Psoas muscle (tissue), 8 donors: ENCODE data around the gene KLHDC3. TPM values are rescaled to one million over a fixed set of nuclear protein-coding genes. Genes with fewer than 3 reads are reported as not detected.
"Not testable (repeated sequence)": the region's sequence is repeated elsewhere in the genome, so short reads cannot be mapped to it uniquely, and the experiment has no call there.

Experiments used
- ATAC-seq, 4 donors: fragments of 200-7000 bp; cut with Tn5 transposase; one replicate each; pipeline ENCODE4 v1.9.1; 2020; ENCODE audit warnings: moderate library complexity in 3 of 4, mild to moderate bottlenecking in 2 of 4
- DNase-seq, 2 donors: peaks; one replicate each; pipeline ENCODE4 v3.0.0-alpha.2; 2020
- H3K27ac ChIP-seq: fragments of 200-600 bp; one replicate; pipeline ENCODE4 v1.8.0; 2022
- H3K27me3 ChIP-seq, 3 donors: fragments of 200-600 bp in 1 of 3; one replicate each; pipeline versions ENCODE4 v1.6.1 to v1.8.0; 2013 to 2022; ENCODE audit warnings: low read length in 2 of 3, mild to moderate bottlenecking in 2 of 3, moderate library complexity in 1 of 3; ENCODE audit not compliant: insufficient read depth in 3 of 3
- H3K36me3 ChIP-seq, 2 donors: fragments of 200-600 bp in 1 of 2; one replicate each; pipeline versions ENCODE4 v1.6.1 to v1.8.0; 2013 to 2022; ENCODE audit warnings: low read depth in 1 of 2, mild to moderate bottlenecking in 1 of 2, moderate library complexity in 1 of 2; ENCODE audit not compliant: insufficient read depth in 1 of 2
- H3K4me1 ChIP-seq: fragments of 200-600 bp; one replicate; pipeline ENCODE4 v1.8.0; 2022
- H3K4me3 ChIP-seq: fragments of 200-600 bp; one replicate; pipeline ENCODE4 v1.8.0; 2022; ENCODE audit warnings: mild to moderate bottlenecking
- H3K9me3 ChIP-seq: fragments of 200-600 bp; one replicate; pipeline ENCODE4 v1.8.0; 2022
- WGBS, 3 donors: extraction: QIAGEN DNeasy Blood & Tissue Kit; methylation state at CpG; one replicate each; pipeline versions ENCODE4 v1.1.6 to v1.1.7; 2013; 5-methylcytosine and 5-hydroxymethylcytosine counted together
- intact Hi-C, 2 donors: fragments of 100-400 bp; cut with DNase I; formaldehyde crosslinking; loops; one replicate each; pipeline versions ENCODE4 v1.11.0 to v1.14.2; 2022
- polyA plus RNA-seq, 3 donors: library from polyadenylated mRNA; stranded (reverse); fragments of 200-250 nt; gene quantifications; one replicate each; pipeline ENCODE4 v1.2.3, GENCODE V29; 2013
- total RNA-seq, 4 donors: library from RNA; stranded (reverse); fragmentation: NEBNext Ultra II Directional in 2 of 4; extraction: Animal tissue kit (Norgen Biotek cat#: 25700) in 2 of 4; gene quantifications; one replicate each; pipeline versions ENCODE4 v1.2.1 to v1.2.4, GENCODE V29; 2021 to 2023
- TF ChIP-seq, protein P1 (sequence below): fragments of 200-600 bp; IDR thresholded peaks from one replicate; pipeline ENCODE4 v1.8.0; 2022; ENCODE audit warnings: antibody characterized with exemption
- donor health status: healthy with polysubstance abuse.
- donor health status: DM: no; HTN: no; CAD: no; lungs with moderate emphysema.
- donor health status: Bipolar disorder and iron deficiency.
- donor health status: healthy.
- donor health status: DM: yes; HTN: yes; CAD: no.
- donor health status: DM: no; HTN: no; CAD: no.
- donor health status: DM: no; HTN: no; CAD: no.
- donor health status: DM: yes; HTN: yes; CAD: no.

Gene KLHDC3
- total and polyA plus RNA-seq, 7 donors, result 61.7 to 198 (median 97.1) TPM

DNA sequence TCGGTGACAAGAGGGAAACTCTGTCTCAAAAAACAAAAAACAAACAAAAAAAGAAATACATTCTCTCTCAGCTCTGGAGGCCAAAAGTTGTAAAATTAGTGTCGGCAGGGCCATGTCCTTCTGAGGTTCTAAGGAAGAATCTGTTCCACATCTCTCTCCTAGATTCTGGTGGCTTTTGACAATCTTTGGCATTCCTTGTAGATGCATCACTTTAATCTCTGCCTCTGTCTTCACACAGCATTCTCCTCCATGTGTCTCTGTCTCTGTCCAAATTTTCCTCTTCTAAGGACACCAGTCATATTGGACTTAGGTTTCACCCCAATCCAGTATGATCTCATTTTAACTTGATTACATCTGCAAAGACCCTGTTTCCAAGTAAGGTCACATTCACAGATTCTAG, 20.6 kb upstream of the KLHDC3 start:
- intact Hi-C loops, result no loop called here
- Histone ChIP-seq H3K4me1 (peaks cover 3% of the 10 kb centered on the region), H3K9me3 (no peaks in the 10 kb centered on the region), H3K27ac (no peak overlapping the region), H3K4me3 (no peak overlapping the region), H3K36me3 (peaks cover 4 to 35% of the 10 kb centered on the region in 2 donors), H3K27me3 (no peaks in the 10 kb centered on the region)
- DNase-seq, result no peak
- TF ChIP-seq, protein P1, sequence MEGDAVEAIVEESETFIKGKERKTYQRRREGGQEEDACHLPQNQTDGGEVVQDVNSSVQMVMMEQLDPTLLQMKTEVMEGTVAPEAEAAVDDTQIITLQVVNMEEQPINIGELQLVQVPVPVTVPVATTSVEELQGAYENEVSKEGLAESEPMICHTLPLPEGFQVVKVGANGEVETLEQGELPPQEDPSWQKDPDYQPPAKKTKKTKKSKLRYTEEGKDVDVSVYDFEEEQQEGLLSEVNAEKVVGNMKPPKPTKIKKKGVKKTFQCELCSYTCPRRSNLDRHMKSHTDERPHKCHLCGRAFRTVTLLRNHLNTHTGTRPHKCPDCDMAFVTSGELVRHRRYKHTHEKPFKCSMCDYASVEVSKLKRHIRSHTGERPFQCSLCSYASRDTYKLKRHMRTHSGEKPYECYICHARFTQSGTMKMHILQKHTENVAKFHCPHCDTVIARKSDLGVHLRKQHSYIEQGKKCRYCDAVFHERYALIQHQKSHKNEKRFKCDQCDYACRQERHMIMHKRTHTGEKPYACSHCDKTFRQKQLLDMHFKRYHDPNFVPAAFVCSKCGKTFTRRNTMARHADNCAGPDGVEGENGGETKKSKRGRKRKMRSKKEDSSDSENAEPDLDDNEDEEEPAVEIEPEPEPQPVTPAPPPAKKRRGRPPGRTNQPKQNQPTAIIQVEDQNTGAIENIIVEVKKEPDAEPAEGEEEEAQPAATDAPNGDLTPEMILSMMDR, result no peak
- 88 to 94% (median 91%) methylated on average over 2 of the region's 2 CpGs for WGBS, 3 donors
- ATAC-seq, result no peak

DNA sequence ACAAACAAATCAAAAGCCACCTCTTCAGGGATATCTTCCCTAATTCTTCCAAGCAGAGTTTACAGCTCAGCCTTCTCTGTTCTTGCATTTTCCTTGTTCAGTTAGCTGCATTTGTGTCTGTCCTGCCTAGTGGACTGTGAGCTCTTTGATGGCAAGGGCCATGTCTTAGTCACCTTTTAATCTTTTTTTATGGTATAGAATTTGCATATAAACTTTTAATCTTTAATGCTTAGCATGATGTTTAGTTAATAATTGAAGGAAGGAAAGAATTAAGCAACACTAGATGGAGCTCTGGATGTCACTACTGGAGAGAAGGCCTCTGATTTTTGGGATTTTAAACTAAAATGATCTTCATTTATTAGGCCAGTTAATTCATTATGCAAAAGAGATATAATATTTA, 17.5 kb upstream of the KLHDC3 start:
- H3K4me3 ChIP-seq, result no peak overlapping the region
- peaks cover 1 to 7% of the 10 kb centered on the region in 2 donors for H3K36me3 ChIP-seq
- ATAC-seq (no peak), DNase-seq (no peak)
- no peaks in the 10 kb centered on the region for H3K9me3 ChIP-seq
- TF ChIP-seq, protein P1, result no peak
- no peaks in the 10 kb centered on the region for H3K27me3 ChIP-seq
- intact Hi-C loops, result no loop called here
- no peak overlapping the region for H3K27ac ChIP-seq
- H3K4me1 ChIP-seq, result no peaks in the 10 kb centered on the region

DNA sequence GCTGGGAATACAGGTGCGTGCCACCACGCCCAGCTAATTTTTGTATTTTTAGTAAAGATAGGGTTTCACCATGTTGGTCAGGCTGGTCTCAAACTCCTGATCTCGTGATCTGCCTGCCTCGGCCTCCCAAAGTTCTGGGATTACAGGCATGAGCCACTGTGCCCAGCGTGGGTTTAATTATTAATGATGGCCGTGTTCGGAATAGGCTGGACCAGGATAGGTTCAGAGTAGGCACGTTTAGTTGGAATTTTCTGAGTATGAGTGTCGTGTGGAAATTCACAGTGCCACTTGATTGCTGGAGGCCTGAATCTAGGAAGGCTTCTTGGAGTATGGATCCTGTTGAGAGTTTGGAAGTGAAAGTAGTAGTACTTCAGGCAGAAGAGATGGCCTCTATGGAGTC, 15.8 kb upstream of the KLHDC3 start:
- intact Hi-C loops, H3K27ac ChIP-seq, ATAC-seq, H3K4me3 ChIP-seq, H3K9me3 ChIP-seq, DNase-seq, H3K36me3 ChIP-seq, H3K27me3 ChIP-seq, H3K4me1 ChIP-seq: not testable (repeated sequence)
- WGBS, 3 donors, result 89 to 94% (median 93%) methylated on average over 9 of the region's 9 CpGs

DNA sequence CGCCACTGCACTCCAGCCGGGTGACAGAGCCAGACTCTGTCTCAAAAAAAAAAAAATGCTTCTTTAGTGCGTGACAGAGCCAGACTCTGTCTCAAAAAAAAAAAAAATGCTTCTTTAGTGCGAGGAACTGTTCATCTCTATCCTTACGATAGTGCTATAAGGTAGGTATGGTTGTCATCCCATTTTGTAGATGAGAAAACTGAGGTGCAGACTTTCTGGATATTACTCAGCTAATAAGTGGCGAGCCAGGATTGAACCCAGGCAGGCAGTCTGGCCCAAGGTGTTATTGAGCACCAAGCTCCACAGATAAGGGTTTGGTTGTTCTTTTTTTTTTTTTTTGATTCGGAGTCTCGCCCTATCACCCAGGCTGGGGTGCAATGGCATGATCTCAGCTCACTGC, 12.2 kb upstream of the KLHDC3 start:
- DNase-seq (no peak), ATAC-seq (no peak)
- WGBS, 3 donors, result 93 to 95% (median 94%) methylated on average over 8 of the region's 8 CpGs
- no peaks in the 10 kb centered on the region for H3K9me3 ChIP-seq
- H3K27me3 ChIP-seq, result no peaks in the 10 kb centered on the region
- no peaks in the 10 kb centered on the region for H3K4me1 ChIP-seq
- peaks cover 0 to 13% of the 10 kb centered on the region in 2 donors for H3K36me3 ChIP-seq
- no peak overlapping the region for H3K27ac ChIP-seq
- TF ChIP-seq, protein P1, result no peak
- intact Hi-C loops, result no loop called here
- no peak overlapping the region for H3K4me3 ChIP-seq

DNA sequence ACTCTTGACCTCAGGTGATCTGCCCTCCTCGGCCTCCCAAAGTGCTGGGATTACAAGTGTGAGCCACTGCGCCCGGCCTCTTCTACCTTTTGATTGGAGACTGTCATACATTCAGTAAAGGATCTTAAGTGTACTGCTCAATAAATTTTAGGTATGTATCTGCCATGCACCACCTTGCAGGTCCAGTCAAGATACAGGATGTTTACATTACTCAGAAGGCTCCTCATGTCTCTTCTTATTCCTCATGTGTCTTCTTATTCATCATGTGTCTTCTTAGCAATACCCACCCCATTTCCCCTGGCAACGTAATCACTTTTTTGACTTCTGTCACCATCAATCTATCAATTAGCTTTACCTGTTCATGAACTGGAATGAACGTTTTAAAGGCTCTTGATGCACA, 8.2 kb upstream of the KLHDC3 start:
- ATAC-seq (no peak), DNase-seq (no peak)
- intact Hi-C loops, result no loop called here
- Histone ChIP-seq H3K4me3 (no peak overlapping the region), H3K9me3 (no peaks in the 10 kb centered on the region), H3K4me1 (no peaks in the 10 kb centered on the region), H3K27ac (no peak overlapping the region), H3K36me3 (peaks cover 2 to 53% of the 10 kb centered on the region in 2 donors), H3K27me3 (no peaks in the 10 kb centered on the region)
- TF ChIP-seq, protein P1, result no peak
- WGBS, 3 donors, result 83 to 95% (median 88%) methylated on average over 5 of the region's 5 CpGs
